Erythroblast (primary cell): ENCODE measurements around the gene PITPNC1.
"Not testable (repeated sequence)": the region's sequence is repeated elsewhere in the genome, so short reads cannot be mapped to it uniquely, and the experiment has no call there.

Experiments
- DNase-seq, 2 experiments: peaks; one replicate each; lab custom pipeline; 2025; lab: John Stamatoyannopoulos, UW
- GATA1 ChIP-seq: IDR thresholded peaks from 2 replicates; pipeline ENCODE4 v1.6.1; 2011; ENCODE audit warnings: low read depth, mild to moderate bottlenecking, control low read depth, low read length, moderate library complexity
- POLR2A ChIP-seq: IDR thresholded peaks from 2 replicates; pipeline ENCODE4 v1.6.1; 2011; ENCODE audit warnings: mild to moderate bottlenecking, low read length

PITPNC1 gene

DNA sequence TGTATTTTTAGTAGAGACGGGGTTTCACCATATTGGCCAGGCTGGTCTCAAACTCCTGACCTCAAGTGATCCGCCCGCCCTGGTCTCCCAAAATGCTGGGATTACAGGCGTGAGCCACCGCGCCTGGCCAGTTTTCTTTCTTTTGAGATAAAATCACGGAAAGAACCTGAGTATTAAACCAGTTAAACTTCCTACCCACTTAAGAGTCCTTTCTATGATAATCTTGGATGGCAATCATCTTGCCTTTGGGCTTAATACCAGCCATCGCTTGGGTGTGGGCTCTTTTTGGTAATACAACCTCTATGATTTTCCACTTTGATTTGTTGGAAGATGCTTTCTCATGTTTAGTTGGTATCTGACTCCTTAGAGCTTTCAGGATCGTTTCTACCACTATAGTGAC lies 24.0 kb downstream of the PITPNC1 start:
- TF ChIP-seq POLR2A (no peak), GATA1 (no peak)

GRCh38 chr17:67401598-67402504 lies 24.8 kb downstream of the PITPNC1 start:
- no peak for DNase-seq
- TF ChIP-seq POLR2A (no peak), GATA1 (no peak)

More for the DNA sequence above, 24.0 kb downstream of the PITPNC1 start:
- DNase-seq, result no peak

DNA sequence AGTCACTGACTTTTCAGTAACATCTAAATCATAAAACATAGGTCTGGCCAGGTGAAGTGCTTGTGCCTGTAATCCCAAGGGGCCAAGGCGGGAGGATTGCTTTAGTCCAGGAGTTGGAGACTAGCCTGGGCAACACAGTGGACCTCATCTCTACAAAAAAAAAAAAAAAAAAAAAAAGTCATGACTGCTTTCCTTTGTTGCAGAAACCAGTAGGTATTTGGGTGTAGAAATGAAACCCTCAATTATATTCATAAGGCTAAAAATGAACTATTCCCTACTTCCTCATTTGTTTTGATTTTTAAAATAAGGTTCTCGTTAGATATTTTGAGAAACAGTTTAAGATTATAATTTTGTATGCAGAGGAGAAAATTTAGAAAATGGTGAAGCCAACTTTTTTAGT lies 26.0 kb downstream of the PITPNC1 start:
- no peak for TF ChIP-seq POLR2A
- TF ChIP-seq GATA1, result no peak
- DNase-seq, result no peak

GRCh38 chr17:67403483-67403882 lies 26.4 kb downstream of the PITPNC1 start:
- TF ChIP-seq GATA1 (no peak), POLR2A (no peak)
- no peak for DNase-seq

GRCh38 chr17:67408455-67408830 lies 31.4 kb downstream of the PITPNC1 start:
- not testable (repeated sequence) for DNase-seq

DNA sequence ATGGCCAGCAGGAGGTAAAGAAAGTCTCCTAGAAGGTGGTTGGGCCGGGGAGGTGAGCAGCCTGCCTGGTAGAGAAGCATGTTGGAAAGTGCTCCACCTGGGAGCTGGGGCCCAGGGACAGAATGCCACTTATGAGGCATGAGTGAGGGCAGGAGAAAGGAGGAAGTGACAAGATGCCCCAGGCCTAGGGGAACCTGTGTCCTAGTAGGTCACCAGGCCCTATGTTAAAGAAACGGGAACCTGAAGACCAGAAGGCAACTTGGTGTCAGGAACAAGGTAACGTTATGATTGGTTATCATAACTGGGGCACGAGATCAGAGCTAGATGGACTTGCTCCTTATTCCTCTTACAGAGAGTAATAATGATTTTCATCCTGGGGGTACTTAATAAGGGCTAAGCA lies 34.3 kb downstream of the PITPNC1 start:
- no peak for TF ChIP-seq POLR2A
- TF ChIP-seq GATA1, result no peak
- DNase-seq, result no peak

DNA sequence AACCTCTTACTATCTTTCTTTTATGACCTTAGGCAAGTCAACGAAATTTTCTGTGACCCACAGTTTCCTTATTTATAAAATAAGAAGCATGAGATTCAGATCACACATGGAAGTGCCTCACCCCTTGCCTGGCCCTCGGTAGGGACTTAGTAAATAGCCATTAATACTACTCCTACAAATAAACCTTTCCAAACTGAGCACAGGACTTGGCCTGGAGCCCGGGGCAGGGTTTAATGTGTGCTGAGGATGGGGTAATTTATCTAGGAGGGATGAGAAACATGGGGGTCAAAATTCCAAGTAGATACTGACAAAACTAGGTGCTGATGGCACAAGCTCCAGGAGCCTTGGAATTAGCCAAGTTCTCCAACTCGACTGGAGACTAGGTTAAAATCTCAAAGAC lies 35.0 kb downstream of the PITPNC1 start:
- TF ChIP-seq POLR2A, result no peak
- no peak for TF ChIP-seq GATA1
- DNase-seq, result no peak

DNA sequence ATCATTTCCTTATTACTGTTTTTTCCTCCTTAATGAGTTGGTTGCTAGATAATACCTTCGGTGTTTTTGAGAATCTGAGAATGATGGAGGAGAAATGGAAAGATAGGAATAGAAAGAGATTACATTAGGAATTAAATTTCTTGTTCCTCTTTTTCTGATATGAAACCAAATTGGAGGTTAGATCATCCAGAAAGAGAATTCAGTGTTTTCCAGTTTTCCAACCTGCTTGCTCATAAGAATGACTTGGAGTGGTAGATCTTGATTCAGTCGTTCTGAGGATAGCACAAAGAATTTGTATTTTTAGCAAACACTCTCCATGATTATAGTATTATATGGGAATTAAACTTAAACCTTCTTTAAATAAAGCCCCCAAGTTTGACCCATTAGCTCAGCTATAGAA lies 35.9 kb downstream of the PITPNC1 start:
- DNase-seq, result no peak
- TF ChIP-seq POLR2A (no peak), GATA1 (no peak)

GRCh38 chr17:67413388-67413787 lies 36.3 kb downstream of the PITPNC1 start:
- TF ChIP-seq GATA1 (no peak), POLR2A (no peak)
- DNase-seq, result no peak

GRCh38 chr17:67414130-67414529 lies 37.0 kb downstream of the PITPNC1 start:
- no peak for TF ChIP-seq POLR2A
- TF ChIP-seq GATA1, result no peak
- DNase-seq, result no peak

GRCh38 chr17:67414559-67414958 lies 37.5 kb downstream of the PITPNC1 start:
- no peak for DNase-seq
- TF ChIP-seq POLR2A (no peak), GATA1 (no peak)

GRCh38 chr17:67415291-67415690 lies 38.2 kb downstream of the PITPNC1 start:
- no peak for DNase-seq
- TF ChIP-seq GATA1 (no peak), POLR2A (no peak)

GRCh38 chr17:67417507-67417906 lies 40.4 kb downstream of the PITPNC1 start:
- no peak for DNase-seq

DNA sequence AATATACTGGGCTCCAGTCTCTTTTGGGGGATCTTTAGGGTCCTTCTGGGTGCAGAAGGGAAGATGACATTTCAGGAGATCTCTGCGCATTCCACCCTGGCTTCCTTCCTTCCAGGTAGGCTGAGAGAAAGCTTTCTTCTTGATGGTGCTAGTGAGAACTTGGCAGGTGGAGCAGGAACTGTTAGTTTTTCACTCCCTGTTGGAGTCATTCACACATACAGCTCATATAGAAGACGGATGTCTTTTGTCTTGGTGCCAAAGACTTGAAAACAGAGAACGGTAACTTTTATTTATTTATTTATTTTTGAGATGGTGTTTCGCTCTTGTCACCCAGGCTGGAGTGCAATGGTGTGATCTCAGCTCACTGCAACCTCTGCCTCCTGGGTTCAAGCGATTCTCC lies 43.9 kb downstream of the PITPNC1 start:
- TF ChIP-seq POLR2A, result no peak
- no peak for TF ChIP-seq GATA1
- no peak for DNase-seq

More at GRCh38 chr17:67417507-67417906, 40.4 kb downstream of the PITPNC1 start:
- TF ChIP-seq GATA1, result no peak
- no peak for TF ChIP-seq POLR2A

DNA sequence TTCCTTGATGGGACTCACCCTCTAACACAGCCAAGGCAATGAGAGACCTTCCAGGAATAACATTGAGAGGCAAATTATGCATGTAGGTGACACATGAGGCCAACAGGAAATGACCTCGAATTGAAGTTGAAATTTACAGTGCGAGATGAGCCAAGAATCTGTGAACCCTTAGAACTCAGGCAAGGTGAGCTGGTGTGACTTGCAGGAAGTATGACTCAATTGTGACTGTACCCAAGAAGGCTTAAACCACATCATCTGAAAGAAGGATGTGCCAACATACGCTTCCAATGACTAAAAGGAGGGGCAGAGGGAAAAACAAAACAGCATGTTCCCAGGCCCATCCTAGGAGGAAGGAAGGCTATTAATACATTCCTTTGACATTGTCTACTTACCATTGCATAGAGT lies 44.8 kb downstream of the PITPNC1 start:
- no peak for DNase-seq
- no peak for TF ChIP-seq POLR2A
- no peak for TF ChIP-seq GATA1

DNA sequence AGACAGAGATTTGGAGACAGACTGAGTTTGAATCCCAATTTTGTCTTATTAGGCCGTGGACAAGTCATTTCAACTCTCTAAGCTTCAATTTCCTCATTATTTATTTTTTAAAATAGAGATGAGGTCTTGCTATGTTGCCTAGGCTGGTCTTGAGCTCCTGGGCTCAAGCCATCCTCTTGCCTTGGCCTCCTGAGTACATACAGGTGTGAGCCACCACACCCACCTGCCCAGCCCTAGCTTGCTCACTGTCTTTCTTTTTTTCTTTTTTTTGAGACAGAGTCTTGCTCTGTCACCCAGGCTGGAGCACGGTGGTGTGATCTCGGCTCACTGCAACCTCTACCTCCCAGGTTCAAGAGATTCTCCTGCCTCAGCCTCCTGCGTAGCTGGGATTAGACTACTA lies 45.2 kb downstream of the PITPNC1 start:
- not testable (repeated sequence) for DNase-seq
